HG02970 (cell line): Measurements from ENCODE around the gene CCNL2.
"Not testable (repeated sequence)": the region's sequence is repeated elsewhere in the genome, so short reads cannot be mapped to it uniquely, and the experiment has no call there.

Experiments
- ATAC-seq: cut with Tn5 transposase; IDR thresholded peaks from one replicate; pipeline ENCODE4 v1.9.1; 2021; ENCODE audit warnings: mild to moderate bottlenecking, moderate library complexity, moderate number of reproducible peaks; ENCODE audit not compliant: unreplicated experiment, low FRiP score

CCNL2 gene

GRCh38 chr1:1402072-1402900, 3.2 kb upstream of the CCNL2 start:
- ATAC-seq, result no peak

DNA sequence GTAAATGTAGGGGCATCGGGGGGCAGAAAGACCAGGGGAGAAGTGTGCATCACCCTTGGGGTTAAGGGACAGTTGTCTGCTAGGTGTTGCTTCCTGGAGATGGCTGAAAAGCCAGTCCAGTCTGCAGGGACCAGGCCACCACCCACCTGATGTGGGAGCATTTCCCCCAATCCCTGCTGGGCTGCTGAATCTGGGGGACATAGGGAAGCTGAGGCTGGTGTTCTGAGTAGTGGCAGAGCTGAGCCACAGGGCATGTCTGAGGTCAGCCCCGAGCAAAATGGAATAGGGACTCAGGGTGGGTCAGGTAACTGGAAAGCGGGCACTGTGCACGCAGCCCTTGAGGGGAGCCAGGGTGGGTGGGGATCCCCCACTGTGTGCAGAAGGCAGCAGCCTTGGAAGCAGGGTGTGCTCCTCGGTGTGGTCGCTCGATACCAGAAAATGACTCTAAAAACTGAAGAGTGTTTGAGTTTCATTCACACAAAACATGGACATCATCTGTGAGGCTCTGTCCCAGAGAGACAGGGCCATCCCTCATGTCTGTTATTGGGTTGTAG, 2.4 kb upstream of the CCNL2 start:
- no peak for ATAC-seq

DNA sequence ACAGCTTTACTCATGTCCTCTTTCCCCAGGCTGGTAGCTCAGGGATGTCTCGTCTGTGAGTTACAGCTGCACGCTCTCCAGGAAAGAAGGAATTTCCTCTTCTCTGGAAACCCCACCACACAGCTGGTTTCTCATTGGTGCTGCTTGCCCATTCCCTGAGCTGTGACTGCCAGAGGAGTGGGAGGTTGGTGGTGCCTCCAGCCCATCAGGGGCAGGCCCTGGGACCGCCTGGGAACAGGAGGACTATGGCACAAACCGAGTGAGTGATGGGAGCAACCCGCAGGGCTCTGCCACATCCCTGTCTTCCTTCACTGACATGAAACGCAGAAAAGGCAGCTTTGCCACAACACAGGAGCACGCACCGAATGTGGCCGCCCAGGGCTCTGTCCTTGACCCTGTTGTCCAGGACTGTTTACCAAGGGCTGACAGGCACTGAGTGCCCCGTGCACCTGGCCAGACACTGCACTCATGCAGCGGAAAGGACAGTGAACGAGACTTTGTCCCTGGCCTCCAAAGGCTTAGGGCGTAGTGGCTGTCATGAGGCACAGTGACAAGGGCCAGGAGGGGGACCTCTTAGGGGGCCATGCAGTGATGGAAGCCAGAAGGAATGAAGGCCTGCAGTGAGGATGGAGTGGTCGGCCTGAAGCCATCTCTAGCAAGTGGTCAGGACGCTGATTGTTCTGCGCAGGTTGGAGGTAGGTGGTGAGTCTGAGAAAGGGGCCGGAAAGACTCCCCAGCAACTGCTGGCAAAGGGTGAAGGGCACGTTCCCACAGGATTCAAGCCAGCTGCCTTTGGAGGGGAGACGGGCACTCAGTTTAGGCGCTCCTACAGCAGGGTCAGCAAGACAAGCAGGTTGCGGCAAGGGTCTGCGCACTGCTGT, 1.7 kb upstream of the CCNL2 start:
- no peak for ATAC-seq

GRCh38 chr1:1399872-1400575, 889 bp upstream of the CCNL2 start:
- no peak for ATAC-seq

- peak; percentile 6 for ATAC-seq
Observed at GRCh38 chr1:1398677-1399186, 403 bp downstream of the CCNL2 start.

- no peak for ATAC-seq
Observed at GRCh38 chr1:1397839-1398523, 1.2 kb downstream of the CCNL2 start.

GRCh38 chr1:1395166-1395565, 4.0 kb downstream of the CCNL2 start:
- no peak for ATAC-seq

- no peak for ATAC-seq
Observed at GRCh38 chr1:1394116-1394515, 5.0 kb downstream of the CCNL2 start.

GRCh38 chr1:1393428-1393827, 5.7 kb downstream of the CCNL2 start:
- ATAC-seq, result no peak

DNA sequence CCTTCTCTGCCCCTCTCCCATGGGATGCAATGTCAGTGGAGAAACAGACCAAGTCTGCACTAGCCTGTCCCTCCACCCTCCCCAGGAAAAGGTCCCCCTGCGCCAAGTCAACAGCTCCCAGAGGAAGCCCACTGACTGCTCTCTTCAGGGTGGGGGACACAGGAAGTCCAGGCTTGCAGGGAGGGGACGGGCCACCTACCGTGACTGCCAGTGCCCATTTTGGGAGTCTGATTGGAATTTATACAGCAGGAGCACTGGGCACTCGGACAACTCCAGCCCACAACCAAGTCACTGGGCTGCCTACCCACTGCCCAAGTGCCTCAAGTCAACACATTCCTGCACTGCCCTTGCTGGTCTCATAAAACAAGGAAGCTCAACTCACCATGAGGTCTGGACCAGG, 6.1 kb downstream of the CCNL2 start:
- no peak for ATAC-seq

DNA sequence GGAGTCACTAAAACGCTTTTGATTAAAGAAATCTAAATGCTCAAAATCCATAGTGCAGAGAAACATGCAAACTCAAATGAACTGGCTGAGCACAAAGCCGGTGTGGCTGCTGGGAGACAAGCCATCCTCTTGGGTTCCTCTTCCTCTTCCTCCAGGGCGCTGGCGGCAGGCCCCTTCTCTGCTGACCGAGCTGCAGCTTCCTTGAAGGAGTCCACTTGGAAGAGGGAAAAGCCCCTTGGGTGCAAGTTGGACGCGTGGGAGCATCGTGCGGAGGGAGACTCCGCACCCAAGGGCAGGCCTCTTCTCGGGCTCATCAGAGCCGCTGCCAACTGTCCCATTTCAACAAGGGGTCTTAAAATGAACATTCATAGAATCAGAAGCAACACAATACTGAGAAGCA, 7.9 kb downstream of the CCNL2 start:
- ATAC-seq, result no peak

DNA sequence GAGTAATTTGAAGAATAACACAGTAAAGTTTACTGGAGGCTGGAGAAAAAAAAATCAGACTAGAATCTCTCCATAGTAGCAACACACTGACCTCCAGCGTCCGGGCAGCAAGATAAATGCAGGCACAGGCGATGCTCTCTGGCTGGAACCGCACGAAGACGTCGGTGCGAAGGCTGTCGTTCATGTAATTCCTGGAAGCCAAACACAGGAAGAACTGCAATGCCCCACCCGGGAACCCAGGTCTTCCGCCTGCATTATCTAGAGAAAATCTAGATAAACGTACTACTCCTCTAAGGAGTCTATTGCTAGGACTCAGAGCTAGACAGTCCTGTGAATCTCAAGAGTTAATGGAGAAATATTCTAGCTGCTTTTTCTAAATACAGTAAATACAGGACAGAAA, 8.5 kb downstream of the CCNL2 start:
- no peak for ATAC-seq

GRCh38 chr1:1388078-1388472, 11.1 kb downstream of the CCNL2 start:
- no peak for ATAC-seq

DNA sequence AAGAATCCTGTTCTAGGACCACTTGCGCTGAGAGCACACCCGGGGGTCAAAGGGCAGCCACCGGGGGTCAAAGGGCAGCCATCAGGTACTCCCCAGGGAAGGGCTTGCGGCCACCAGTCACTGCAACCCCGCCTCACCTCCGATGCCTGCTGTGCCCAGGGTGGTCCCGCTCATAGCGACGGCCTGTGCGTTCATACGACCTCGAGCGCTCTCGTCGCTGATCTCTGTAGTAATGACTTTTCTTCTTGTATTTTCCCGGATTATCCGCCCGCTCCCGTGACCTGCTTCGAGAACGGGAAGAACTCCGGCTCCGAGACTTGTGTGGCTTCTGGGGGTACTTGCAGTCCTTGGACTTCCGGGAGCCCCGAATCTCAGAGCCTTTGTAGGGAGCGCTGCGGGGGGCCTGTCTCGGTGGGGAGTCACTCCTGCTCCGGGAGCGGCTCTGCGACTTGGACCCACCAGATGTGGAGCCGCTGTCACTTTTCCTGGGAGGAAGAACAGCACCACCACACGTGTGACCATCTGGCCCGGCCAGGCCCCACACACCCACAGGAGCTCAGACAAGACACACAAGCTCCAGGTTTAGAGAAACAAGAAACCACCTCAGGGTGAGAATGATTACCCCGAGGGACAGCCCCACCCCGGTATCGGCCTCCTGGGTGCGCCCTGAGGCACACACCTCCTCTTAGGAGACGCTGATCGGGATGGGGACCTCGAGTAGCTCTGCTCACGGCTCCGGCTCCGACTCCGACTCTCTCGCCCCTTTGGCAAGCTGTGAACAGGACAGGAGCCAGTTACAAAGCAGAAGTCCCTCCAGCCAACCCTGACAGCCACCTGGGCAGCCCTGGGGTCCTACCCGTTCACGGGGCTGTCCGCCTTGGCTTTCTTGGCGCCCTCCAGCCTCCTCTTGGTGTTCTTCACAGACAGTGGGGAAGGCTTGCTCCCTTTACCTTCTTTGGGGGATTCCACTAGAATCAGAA, 11.7 kb downstream of the CCNL2 start:
- ATAC-seq, result no peak

GRCh38 chr1:1385931-1386330, 13.2 kb downstream of the CCNL2 start:
- ATAC-seq, result no peak

- ATAC-seq, result not testable (repeated sequence)
Observed at GRCh38 chr1:1385339-1385738, 13.8 kb downstream of the CCNL2 start.

- ATAC-seq, result no peak
Observed at GRCh38 chr1:1381294-1381693, 17.8 kb downstream of the CCNL2 start.

DNA sequence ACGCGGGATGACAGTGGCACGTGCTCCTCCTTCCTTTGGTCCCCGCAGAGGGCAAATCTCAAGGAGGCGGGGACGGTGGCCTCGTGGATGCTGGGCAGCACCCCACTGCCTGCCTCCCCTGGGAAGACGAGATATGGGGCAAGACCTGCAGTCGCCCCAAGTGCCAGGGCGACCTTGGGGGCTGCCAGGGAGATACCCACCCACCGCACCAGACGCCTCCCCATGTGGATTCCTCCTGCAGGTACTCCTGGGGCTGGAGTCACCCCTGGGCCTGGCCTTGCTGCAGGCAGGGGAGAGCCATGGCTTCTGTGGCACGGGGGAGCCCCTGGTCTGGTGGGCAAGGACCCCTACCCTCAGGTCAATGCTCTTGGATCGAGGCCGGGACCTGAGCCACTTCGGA, 18.3 kb downstream of the CCNL2 start:
- no peak for ATAC-seq
